ENCODE data around the gene NUP42.
"Not testable (repeated sequence)": the region's sequence is repeated elsewhere in the genome, so short reads cannot be mapped to it uniquely, and the experiment has no call there.

The NUP42 gene

GRCh38 chr7:23205909-23206767, 24.3 kb downstream of the NUP42 start:
- peak; percentile 84 for DNase-seq

DNA sequence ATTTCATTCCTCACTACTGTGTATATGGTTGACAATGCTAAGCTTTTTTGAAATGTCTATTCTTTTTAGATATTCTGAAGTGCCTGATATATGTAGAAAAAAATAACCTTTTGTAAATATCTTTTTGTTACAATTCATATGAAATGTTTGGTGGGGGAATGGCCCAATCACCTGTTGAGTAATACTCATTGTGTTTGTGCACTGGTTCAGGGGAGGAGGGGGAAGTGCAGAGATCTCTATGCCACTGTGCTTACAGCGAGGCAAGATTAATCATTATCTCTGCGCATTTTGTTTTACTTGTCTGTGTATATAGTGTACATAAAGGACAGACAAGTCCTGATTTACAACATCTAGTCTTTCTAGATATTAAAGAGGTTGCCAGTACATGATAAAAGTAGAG, 25.2 kb downstream of the NUP42 start:
- peak; percentile 81 for DNase-seq

DNA sequence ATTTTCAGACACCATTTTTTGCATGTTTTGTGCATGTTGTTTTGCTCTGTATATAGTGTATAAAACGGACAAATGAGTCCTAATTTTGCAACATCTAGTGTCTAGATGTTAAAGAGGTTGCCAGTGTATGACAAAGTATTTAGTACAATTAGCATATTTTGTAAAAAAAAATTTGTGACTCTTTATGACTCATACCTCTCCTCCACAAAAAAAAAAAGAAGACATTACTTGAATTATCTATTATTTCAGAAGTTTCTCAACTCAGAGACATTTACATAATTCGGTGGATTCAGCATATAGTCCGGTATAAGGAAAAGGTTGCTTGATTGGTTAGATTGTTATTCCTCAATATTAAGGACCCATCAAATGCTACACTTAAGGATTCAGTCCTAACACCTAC, 26.0 kb downstream of the NUP42 start:
- DNase-seq = no peak

DNA sequence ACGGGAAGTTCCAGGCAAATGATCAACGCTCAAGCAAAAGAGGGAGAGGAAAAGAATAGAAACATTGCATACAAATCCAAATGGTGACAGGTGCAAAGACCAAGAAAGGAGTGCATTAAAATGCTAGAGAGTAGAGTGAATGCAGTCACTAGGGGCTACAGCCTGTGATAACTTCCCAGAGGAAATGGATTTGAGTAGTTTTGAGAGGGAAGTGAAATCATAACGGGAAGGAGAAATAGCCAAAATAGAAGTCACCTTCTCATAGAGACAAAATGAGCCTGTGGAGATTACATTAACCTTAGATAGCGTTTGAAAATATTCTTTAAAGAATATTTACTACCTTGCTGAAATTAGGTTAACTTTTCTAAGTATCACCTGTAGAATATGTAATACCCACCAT, 26.5 kb downstream of the NUP42 start:
- no peak for DNase-seq

DNA sequence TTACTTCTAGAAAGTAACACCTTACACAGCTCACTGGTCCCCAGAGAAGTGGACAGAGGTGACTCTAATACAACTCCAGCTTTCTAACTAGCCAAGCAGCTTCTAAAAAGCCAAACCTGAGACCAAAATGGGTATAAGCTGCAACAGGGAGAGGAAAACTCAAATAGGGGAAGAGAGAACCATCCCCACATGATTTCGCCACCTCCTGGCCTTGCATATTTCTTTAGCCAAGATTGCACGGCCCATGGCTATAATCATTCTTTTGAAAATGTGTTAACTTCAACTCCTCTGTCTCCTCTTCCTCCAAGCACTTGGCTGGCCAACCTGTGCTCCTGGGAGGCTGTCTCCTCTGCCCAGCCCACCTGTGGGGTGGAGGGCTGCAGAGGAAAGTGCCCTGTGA, 28.7 kb downstream of the NUP42 start:
- no peak for DNase-seq

- peak; percentile 72 for DNase-seq
These were observed 29.7 kb downstream of the NUP42 start for GRCh38 chr7:23211589-23211988.

DNA sequence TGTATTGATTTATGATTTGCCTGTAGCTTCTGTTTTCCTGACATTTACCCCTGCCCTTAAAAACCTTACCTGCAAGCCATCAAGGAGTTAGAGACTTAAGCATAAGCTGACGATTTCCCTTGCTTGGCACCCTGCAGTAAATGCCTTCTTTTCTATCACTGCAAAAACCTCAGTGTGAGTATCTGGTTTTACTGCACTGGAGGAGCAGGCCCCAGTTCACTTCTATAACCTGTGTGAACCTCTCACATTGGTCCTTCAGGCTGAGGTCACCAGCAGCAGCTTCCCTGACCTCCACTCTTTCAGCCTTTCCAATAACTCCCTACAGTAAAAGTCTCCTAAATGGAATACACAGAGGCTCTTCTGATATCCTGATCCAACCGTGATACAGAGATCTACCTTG, 30.5 kb downstream of the NUP42 start:
- DNase-seq = no peak

- DNase-seq = no peak
These were observed 31.0 kb downstream of the NUP42 start for GRCh38 chr7:23212841-23213240.

- DNase-seq = no peak
These were observed 31.9 kb downstream of the NUP42 start for GRCh38 chr7:23213755-23214154.

DNA sequence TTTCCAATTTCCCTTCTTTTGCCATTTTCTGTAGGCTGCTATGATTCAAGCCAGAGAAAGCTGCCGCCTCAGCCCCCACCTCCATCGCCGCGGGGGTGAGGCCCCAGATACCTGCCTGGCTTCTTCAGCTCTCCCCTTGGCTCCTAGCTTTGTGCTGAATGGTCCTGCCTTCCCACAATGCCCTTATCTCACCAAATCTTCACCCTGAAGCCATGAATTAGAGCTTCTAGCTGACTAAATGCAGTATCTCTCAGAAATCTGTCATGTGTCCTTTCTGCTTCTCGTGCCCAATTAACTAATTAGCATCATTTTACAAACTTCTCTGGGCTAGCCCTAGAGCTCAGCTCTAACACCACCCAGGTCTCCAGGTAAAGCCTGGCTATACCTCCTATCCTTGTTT, 32.6 kb downstream of the NUP42 start:
- DNase-seq = no peak

DNA sequence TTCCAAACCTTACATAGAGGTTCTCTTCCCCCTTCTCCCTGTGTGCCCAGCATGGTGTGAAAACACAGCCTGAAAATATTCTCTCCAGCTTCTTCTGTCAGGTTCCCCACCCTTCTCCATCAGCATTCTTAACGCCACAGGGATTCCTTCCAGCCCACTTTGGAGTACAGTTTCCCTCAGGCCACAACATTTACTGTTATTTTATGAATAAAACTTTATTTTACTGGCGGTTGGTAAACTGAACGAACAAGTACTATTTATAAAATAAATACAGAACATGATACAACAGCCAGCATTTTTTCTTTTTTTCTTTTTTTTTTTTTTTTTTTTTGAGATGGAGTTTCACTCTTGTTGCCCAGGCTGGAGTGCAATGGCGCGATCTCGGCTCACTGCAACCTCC, 33.1 kb downstream of the NUP42 start:
- no peak for DNase-seq

DNA sequence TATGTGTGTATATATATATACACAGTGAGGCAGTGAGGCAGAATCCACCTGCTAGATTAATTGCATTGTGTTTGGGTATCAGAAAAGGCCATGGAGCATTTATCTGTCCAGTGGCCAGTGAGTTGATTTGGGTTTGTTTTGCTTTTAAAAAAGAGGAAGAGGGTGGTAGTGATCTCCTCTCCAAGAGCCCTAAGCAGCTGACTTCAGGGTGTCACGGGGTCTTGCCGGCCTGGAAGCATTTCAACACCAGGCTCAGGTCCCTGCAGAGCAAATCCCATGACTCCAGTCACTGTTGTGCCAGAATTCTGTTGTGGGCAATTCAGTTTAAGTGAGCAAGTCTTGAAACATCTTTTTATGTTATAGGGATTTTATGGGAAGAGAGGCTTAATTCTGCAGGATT, 34.2 kb downstream of the NUP42 start:
- no peak for DNase-seq

DNA sequence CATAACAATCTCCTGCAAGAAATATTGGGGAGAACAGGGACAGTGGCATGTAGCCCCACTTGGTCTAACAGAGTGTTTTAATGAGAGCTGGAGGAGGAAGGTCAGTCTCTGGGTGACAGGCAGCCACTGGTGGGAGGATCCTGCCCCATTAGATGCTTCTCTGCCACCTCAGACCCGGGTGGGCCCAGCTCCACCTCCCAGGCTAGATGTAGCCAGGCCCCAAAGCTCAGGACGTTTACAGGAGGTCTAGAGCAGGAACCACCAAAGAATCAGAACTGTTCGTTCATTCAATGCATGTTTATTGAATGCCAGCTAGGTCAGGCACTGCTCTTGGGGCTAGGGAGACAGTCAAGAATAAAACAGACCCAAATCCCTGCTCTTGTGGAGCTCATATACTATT, 36.3 kb downstream of the NUP42 start:
- DNase-seq = no peak

GRCh38 chr7:23220690-23221305, 39.0 kb downstream of the NUP42 start:
- DNase-seq = no peak

GRCh38 chr7:23222439-23223030, 40.7 kb downstream of the NUP42 start:
- DNase-seq = no peak

- not testable (repeated sequence) for DNase-seq
These were observed 42.5 kb downstream of the NUP42 start for GRCh38 chr7:23224364-23224763.

- DNase-seq = no peak
These were observed 45.1 kb downstream of the NUP42 start for GRCh38 chr7:23226844-23227450.

DNA sequence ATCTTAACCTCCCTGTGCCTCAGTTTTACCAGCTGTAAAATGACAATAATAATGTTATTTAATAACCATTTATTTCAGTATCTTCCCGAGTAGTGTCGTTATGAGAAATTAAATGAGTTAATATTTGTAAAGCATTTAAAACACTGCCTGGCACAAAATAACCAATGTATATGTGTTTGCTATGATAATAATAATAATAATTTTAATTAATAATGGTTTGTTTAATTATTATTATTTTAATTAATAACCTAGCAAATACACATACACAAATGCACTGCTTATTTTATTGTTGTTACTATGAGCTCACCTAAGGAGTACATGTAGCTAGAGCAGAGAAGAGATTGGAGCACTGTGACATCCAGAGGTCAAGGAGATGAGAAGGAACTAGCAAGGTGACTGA, 46.6 kb downstream of the NUP42 start:
- DNase-seq = no peak

DNA sequence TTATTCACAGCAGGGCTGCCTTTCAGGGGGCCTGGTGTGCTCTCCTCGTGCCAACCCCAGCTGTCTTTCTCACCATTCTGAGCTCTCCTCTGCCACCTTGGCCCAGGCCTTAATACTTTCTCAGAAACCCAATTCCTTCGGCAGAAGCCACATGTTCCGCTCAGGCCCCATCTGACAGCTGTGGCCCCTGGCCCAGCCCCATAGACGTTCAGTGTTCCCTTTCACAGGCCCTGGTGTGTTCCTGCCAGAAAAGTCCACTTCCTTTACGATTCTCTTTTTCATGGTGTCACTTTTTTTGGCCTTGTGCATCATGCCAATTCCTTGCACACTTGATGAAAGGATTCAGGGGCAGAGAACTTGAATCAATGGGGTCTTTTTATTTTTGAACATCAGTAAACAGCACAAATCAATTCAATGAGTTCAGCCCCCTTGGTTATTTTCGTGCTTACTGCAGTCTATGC, 48.8 kb downstream of the NUP42 start:
- no peak for DNase-seq

GRCh38 chr7:23232966-23233365, 51.1 kb downstream of the NUP42 start:
- peak; percentile 26 for DNase-seq

DNA sequence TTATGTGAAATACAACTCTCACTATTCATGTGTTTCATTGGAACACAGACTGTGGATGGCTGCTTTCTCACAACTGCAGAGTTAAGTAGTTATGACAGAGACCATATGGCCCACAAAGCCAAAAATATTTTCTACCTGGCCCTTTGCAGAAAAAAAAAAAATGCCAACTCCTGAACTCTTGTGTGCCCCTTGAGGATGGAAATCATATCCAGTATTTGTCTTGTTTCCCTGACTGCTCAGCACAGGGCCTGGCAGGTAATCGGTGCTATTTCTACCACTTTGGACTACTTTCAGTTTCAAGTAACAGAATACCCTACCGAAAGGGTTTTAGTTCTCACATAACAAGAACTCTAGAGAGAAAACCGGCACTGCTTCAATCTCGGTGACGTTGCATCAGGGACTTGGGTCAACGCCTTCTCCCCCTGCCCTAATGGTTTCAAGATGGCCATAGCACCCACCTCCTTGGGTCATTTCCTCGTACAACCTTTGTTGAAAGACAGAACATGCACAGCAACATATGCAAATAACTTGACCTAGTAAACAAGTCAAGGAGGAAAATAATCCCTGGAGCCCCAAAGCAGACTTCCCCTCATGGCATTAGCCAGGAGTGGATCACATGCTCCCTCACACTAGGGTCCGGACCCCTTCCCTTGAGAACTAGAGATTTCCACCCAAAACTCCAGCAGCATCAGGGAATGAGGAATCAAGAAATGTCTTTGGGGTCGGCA, 52.9 kb downstream of the NUP42 start:
- DNase-seq = peak; percentile 32

GRCh38 chr7:23235813-23236221, 54.0 kb downstream of the NUP42 start:
- peak; percentile 33 for DNase-seq

DNA sequence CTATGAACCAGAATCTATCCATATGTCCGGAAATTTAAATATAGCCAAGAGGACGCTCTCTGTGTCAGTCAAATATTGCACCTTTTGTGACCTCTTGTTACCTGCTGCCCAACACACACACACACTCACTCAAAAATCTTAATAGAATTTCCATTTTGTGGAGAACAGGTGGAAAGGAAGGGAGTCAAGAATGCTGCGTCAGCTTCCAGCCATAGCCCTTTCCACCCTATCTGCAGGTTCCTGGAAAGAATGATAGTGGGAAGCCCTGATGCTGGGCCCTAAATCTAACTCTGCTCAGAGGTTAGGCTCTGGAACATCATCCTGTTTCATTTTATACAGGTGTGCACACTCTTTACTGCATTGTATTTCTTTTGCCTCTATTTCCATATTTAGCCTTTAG, 55.2 kb downstream of the NUP42 start:
- no peak for DNase-seq
